Thyroid gland (tissue), 4 donors: ENCODE data around the gene TMEM132C.

ENCODE experiments used
- CTCF ChIP-seq, 6 experiments: fragments of 200-600 bp in 3 of 6; fragments of 450-650 bp in 3 of 6; sonication (generic) in 3 of 6; IDR thresholded peaks; one replicate each; pipeline ENCODE4 v1.5.1; 2016 to 2019; ENCODE audit warnings: antibody characterized with exemption in 6 of 6, mild to moderate bottlenecking in 2 of 6, inconsistent platforms in 1 of 6, moderate library complexity in 1 of 6
- POLR2A ChIP-seq, 2 donors: fragments of 450-650 bp; IDR thresholded peaks; one replicate each; pipeline ENCODE4 v1.6.1; 2017; ENCODE audit warnings: antibody characterized with exemption in 2 of 2, mild to moderate bottlenecking in 2 of 2, moderate library complexity in 1 of 2

- TF ChIP-seq POLR2A (IDR thresholded peaks at IDR 0.05) = no peak
- no peak for TF ChIP-seq CTCF (IDR thresholded peaks at IDR 0.05)
Observed at GRCh38 chr12:128267131-128267622, at the start of gene TMEM132C.
